H1 (cell line): Measurements from ENCODE around the gene MECP2. TPM values are rescaled to one million over a fixed set of nuclear protein-coding genes. Genes with fewer than 3 reads are reported as not detected.

Experiments used
- BACH1 ChIP-seq: IDR thresholded peaks from 2 replicates; pipeline ENCODE4 v1.6.1; 2012; ENCODE audit warnings: low read length, improper control_type of control experiment
- CHD7 ChIP-seq: fragments of 300-600 bp; sonication (generic); IDR thresholded peaks from 2 replicates; pipeline ENCODE4 v1.7.1; 2012; ENCODE audit warnings: low read length, moderate library complexity, mild to moderate bottlenecking, inconsistent platforms; ENCODE audit not compliant: insufficient replicate concordance
- FOSL1 ChIP-seq: IDR thresholded peaks from 2 replicates; pipeline ENCODE4 v1.6.1; 2011; ENCODE audit warnings: mild to moderate bottlenecking, low read depth, low read length, moderate library complexity; ENCODE audit not compliant: insufficient read depth
- GABPA ChIP-seq: IDR thresholded peaks from 2 replicates; pipeline ENCODE4 v1.6.1; 2011; ENCODE audit warnings: mild to moderate bottlenecking, low read length, moderate library complexity, borderline replicate concordance; ENCODE audit not compliant: insufficient read depth
- HDAC2 ChIP-seq, 2 experiments: fragments of 300-600 bp in 1 of 2; sonication (generic) in 1 of 2; IDR thresholded peaks; 2 replicates each; pipeline ENCODE4 v1.6.1; 2011 to 2012; ENCODE audit warnings: low read depth in 2 of 2, low read length in 2 of 2, mild to moderate bottlenecking in 2 of 2, moderate library complexity in 2 of 2, borderline replicate concordance in 1 of 2, inconsistent platforms in 1 of 2
- NANOG ChIP-seq: IDR thresholded peaks from 2 replicates; pipeline ENCODE4 v1.6.1; 2011; ENCODE audit warnings: low read length, low read depth, mild to moderate bottlenecking, inconsistent platforms; ENCODE audit not compliant: insufficient read depth, poor library complexity, severe bottlenecking
- POLR2AphosphoS5 ChIP-seq: IDR thresholded peaks from 2 replicates; pipeline ENCODE4 v1.6.1; 2011; ENCODE audit warnings: low read depth, low read length
- polyA plus RNA-seq, 7 experiments: library from polyadenylated mRNA; depleted of rRNA in 3 of 7; stranded (reverse) in 5 of 7; unstranded in 2 of 7; fragments of >200 nt in 5 of 7; fragments of 200-250 nt in 2 of 7; gene quantifications; 1 replicate in 5 of 7; 2 replicates in 1 of 7; 4 replicates in 1 of 7; pipeline versions ENCODE4 v1.2.1 to v1.2.3, GENCODE V29; 2011 to 2013; ENCODE audit warnings: missing spikeins in 2 of 7, mixed read lengths in 2 of 7
- total RNA-seq: library from RNA; stranded (reverse); fragmentation: NEBNext Ultra II Directional; extraction: Animal tissue kit (Norgen Biotek cat#: 25700); gene quantifications from 2 replicates; pipeline ENCODE4 v1.2.1, GENCODE V29; 2021

Gene MECP2
- total and polyA plus RNA-seq, 2 of the 8 experiments (the other 6 are each of a cell fraction or from before 2014, with no cell fraction given): 5.0 to 32.4 TPM

- TF ChIP-seq CHD7 (no peak), NANOG (no peak), POLR2AphosphoS5 (no peak), HDAC2 (IDR thresholded peaks at IDR 0.05; ENCODE audit: borderline replicate concordance in 1 of 2, low read depth in 2 of 2, low read length in 2 of 2) (no peak), GABPA (no peak), FOSL1 (no peak), BACH1 (no peak)
Observed at GRCh38 chrX:154027022-154027402, 70.5 kb downstream of the MECP2 start (continued).
